ENCODE data around the gene CDH4.

CDH4 gene

DNA sequence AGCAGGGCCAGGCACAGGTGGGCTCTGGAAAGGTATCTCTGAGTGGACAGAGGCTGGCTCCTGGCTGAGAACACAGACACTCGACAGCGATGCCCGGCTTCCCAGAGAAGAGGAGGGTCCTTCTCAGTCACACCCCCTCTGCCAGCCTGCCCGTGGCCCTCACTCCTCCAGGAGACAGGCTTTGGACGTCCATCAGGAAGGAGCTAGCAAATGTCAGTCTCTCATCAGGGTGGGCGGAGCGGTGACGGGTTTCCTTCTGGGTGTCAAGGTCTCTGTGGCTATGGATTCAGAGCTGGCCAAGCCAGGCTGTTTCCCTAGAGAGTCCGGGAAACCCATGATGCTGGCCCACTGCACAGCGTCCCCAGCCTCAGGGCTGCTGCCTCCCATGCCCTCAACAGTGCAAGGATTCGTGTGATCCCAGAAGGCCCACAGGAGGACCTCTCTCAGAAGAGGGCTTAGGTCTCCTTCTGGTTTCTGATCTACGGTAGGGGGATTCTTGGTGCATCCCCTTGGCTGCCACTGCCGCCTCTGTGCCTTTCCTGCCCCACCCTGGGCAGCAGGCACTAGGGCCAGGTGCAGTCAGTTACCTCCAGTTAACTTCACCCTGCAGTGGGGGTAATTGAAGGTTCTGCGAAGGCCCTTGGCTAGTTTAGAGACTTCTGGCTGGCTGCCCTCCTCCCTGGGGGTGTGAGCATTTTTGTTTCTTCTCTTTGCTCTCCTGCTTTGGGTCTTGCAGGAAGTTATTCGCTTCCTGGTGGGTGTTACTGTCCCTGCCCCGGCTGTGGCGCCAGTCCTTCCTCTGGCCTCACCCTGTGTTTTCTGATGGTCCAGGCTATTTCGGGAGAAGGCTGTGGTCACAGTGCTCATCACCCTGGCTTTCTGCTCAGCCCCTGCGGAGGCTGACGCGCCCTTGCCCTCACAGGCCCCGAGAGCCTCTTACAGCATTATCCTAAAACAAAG lies 80.2 kb downstream of the CDH4 start:
- DNase-seq: no peak

DNA sequence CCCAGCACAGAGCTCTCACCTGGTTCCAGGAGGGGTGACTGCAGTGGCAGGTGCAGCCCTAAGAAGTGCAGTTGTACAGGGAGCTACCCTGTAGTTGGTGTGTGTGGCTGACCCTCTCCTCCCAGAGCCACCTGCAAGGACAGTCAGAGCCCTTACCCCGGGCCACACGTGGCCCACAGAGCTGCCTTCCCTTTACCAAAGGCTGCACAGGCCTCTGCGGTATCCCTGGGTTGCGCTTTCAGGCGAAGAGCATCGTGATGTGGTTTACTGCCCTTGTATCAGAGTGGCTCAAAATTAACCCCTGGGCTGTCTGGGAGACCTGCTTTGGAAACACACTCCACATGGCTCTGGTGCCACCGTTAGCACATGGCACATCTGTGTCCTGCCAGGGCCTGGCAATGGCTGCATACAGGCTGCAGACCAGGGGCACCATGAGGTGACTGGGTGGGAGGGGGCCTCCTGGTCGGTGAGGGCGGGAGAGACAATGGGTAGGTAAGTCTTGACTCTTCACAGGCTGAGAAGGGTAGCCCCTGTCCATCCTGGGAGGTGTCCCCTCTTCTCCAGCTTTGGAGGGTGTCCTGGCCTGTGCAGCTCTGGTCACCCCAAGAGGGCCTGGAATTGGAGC lies 81.5 kb downstream of the CDH4 start:
- no peak for DNase-seq

DNA sequence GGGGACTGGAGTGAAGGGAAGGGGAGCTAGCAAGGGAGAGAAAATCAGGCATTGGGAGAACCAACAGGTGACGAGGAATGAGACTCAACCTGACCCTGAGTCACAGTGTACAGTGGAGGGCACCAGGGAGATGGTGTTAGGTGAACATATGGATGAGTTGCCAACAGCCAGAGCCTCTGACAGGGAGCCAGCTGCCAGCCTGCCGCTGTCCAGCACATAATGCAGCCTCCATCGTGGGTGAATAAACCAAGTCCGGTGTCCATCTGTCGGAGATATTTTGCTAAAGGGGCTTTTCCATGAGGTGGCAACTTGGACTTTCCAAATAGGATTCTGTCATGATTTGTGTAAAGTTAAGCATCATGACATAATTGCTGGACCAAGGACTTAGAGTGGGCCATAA lies 88.1 kb downstream of the CDH4 start:
- no peak for DNase-seq

DNA sequence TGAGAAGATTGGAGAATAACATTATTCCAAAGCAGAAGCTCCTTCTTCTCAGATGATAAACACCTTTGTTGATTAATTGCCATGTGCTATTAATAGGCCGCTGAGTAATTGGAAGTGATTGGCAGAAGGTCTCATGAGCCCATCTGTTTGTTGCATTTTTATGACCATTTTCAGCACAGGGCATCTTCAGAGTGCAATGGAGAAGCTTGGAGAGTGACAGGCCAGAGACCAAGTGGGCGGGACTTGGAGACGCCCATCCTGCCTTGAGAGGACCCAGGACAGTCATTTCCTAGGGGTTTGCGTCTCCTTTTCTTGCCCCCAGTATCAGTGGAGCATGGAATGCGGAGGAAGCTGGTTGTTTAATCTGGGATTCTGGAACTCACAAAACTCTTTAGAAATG lies 89.5 kb downstream of the CDH4 start:
- DNase-seq: no peak

DNA sequence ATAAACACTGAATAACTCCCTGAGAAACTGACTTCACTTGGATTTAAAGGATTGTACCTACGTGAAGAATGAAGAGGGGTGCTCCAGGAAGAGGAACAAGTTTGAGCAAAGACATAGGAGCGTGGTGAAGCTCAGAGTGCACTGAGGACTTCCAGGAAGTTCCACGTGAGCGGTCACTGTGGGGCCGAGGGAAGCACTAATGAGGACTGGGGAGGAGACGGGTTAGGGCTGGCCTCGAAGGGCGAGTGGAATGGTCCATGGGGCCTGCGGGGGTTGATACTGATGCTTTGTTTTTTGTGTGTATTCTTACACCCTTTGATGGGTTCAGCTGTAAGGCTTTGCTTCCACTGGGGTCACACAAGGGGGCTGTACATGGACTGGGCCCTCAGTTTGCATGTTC lies 91.9 kb downstream of the CDH4 start:
- DNase-seq: no peak

DNA sequence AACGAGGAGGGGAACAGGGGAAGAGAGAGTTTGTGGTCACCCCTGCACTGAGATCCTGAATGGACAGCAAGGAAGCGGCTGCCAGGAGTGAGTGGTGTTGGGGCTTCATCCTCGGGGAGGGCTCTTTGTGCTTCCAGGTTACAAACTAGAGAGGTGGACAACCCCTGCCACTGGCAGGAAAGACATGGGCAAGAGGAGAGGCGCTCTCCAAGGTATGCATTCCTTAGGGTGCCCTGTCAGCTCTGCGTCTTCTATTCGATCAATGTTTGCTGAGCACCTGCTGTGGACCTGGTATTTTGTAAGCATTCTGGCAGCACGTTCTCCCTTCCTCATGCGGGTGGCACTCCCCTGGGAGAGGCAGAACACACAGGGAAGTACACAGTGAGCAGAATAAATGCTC lies 93.6 kb downstream of the CDH4 start:
- DNase-seq: no peak

DNA sequence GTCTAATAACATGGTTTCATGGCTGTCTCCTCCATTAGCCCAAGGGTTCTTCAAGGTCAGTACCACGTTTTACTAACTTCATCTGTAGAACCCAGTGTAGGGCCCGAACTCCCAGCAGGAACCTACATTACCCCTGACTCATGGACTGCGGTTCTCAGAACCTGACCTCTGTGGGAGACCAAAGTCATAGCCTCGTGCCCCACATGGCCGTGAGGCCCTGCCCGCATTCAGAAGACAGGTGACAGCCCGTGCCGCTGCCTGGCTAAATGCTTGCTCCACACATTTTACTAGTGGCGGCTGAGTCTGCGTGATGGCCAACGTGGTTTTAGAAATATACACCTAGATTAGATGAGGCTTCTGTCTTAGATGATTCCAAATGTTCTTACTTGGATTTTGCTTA lies 94.9 kb downstream of the CDH4 start:
- DNase-seq: no peak

DNA sequence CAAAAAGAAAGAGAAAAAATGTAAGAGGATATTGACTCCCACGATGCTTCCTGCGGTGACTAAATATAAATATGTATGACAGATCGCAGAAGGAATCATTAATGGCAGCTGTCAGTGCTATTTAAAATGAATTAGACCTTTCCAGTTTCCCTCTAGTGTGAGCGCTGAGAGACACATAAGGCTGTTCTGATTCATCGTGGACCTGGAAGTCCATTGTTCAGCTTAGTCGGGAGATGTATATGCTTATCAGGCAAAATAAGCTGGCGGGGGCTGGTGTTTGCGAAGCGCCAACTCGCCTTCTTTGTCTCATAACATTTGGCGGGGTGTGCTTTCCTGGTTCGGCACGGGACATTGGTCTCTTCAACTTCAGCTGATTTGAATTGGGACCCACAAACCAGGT lies 95.4 kb downstream of the CDH4 start:
- no peak for DNase-seq

DNA sequence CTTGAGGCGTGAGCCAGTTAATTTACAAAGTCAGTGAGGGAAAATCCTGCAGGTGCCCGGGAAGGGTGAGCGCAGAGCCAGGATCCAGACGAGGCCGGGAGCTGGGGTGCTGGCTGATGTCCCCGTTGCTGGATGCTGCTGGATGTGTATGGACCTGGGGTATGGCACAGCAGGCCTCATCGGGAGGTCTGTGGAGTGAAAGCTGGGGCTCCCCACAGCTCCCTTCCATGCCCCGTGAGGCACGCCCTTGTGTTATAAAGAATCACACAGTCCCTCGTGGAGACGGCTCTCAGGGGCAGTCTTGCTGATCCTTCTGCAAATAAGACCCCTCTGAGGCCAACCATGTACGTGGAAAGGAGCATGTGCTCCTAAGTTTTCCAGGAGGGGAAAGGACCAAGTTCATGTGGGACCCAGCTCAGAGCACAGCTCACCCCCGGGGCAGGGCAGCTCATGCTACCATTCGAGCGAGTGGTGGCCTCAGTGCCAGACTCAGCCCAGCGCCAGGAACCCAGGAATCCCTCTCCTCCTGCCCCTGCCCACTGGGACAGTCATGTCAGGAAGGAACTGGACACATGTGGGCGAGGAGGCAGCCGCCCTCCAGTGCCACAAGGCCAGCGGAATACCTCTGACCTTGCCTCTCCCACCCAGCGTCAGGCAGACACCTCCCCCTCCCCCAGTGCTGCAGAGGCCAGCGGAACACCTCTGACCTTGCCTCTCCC lies 97.5 kb downstream of the CDH4 start:
- DNase-seq: no peak

DNA sequence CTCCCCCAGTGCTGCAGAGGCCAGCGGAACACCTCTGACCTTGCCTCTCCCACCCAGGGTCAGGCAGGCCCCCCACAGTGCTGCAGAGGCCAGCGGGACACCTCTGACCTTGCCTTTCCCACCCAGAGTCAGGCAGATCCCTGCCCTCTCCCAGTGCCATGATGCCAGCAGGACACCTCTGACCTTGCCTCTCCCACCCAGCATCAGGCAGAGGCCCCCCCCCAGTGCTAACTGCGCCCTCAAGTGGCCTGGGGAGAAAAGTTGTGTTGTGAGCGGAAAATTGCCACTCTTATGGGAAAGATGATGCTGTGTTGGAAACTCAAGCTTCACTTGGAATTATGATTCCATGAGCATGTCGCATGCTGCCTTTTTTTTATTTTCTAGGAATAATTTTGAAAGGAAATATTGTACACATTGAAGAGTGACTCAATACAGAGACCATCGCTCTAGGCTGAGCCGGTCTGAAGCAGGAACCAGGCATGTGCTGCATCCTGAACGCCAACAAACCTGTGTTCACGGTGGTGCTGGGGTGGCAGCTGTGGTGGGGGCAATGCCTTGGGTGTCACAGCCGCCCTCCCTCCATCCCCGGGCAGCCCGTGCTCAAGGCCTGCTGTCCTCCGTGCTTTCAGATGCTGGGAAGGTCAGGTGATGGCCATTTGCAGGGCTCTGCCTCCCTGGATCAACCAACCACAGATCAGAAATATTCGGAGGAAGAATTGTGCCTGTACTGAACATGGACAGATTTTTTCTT lies 98.6 kb downstream of the CDH4 start:
- no peak for DNase-seq

DNA sequence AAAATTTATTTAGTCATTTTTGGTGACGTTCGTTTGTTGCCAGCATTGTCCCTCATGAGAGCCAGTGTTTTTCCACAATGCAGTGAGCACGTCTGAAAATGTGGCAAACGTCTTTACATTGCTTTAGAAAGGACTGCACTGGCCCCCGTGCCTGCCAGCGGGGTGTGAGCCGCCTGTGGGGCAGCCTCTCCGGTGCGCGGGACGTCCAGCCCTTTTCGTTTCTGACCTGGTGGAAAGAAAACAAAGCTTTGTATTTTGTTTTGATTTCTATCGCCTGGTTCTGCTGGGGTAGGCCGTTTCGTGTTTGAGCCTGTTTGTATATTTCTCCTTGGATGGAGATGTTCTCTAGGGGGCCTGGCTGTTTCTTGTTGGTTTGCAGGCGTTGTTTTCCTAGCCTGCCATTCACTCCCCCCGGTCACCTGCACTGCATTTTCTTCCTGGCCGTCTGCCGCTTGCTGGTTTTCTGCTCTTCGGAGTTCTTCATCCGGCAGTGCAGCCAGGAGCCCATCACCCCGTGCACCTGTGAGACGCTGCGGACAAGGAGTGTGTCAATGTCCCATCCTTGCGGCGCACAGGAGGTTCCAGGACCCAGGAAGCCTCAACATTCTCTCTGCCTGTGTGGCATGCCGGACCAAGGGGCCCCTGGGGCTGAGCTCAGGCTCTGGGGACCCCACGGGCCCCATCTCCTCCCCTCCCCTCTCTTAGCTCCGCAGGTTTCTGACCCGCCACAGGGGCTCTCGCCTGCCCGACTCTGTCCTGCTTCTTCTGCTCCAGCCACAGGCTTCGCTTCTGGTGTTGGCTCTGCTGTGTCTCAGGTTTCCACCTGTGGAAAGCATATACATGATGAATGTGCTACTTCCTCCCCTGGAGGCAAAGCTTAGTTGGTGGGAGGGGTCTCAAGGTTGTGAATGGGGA lies 100.5 kb downstream of the CDH4 start:
- DNase-seq: no peak

DNA sequence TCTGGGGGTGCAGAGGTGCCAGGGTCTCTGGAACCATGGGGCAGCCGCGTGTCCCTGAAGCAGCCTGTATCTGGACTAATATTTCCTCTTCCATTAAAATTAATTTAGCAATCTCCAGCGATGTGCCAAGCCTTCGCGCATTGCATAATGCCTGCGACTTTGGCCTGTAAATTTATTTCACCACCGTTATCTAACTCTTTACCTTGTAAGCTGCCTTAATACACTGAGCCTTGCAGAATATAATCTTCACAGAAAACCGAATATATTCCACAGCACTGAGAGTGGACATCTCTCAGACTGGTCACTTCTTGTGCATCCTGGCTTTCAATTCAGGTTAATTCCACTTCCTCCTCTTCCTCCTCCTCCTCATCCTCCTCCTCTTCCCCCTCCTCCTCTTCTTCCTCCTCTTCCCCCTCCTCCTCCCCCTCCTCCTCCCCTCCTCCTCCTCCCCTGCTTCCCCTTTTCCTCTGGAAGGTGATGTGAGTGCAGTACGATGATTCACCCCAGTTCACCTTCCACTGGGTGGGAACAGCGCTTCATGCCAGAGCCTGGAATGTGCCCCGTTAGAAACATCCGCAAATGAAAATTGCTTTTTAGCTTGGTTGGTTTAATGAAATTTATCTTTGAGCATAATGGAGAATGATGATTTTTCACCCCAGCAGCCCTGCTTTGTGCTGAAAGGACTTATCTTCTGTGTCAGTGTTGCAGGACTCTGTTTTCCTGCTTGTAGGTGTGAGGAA lies 101.4 kb downstream of the CDH4 start:
- no peak for DNase-seq

DNA sequence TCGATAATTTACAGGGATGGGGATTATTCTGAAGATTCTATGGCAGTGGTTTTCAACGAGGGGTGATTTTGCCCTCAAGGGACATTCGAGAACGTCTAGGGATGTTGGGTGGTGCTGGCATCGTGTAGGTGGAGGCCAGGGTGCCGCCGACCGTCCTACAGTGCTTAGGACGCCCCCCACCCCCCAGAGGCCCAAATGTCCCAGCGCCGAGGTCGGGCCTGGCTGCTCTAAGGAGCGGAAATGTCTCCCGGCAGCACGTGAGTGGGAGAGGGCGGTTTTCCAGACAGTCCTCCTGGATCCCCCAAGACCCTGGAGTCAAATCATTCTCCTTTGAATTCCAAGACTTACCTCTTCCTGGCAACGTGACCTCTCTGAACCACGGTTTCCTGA lies 101.9 kb downstream of the CDH4 start:
- no peak for DNase-seq

DNA sequence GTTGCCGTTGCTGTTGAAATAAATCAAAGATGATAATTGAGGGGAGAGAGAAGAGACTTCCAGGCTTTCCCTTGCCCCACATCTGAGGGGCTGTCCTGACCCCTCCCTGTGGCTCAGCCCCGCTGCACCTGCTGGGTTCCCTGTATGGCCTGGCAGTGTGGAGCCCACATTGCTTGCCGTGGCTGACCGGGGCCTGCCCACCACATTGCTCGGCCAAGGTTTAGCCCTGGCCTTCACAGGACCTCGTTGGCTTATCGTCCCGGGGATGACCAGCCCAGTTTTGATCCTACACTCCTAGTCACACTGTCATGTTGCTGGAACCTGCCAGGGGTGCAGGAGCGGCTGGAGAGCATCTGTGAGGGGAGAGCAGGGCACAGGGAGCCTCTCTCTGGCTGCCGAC lies 102.4 kb downstream of the CDH4 start:
- DNase-seq: no peak

DNA sequence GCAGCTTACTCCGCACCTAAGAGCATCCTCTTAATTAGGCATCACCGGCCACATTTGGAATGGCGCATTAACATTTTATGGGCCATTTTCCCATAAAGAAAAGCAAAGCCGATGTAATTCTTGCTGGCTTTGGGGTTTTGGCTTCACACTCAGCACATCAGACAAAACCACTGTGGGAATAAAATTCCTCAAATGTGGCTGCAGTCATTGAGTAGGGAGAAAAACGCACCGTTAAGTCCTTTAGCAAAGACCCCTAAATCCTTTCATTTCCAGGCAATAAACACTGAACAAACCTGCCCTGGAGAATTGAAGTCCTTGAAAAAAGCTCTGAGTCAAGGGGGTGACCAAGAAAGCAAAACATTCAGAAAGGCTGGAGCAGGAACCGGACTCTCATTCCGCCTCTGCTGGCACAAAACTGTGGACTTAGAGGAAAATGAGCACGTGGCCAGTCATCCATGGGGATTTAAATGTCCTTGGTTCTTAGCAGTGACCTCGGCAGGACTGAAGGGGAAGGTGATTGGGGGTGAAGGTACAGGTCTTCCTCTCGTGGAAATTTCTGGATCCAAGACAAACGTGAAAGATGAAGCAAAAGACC lies 102.9 kb downstream of the CDH4 start:
- DNase-seq: no peak

DNA sequence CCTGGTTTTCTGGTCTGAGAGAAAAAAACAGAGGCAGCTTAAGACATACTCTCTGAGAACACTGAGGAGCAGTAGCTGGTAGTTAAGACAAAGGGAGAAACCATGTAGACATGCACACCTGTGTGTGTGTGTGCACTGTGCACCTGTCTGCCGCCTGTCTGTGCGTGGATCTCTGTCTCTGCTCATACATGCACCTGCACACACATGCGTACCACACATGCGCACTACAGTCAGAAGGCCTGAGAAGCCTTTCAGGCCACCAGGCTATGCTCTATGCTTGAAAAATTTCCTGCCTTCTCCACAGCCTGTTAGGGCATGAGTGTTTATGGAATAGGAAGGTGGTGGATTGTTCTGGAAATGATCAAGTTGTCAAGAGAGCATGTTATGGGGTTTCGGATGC lies 103.5 kb downstream of the CDH4 start:
- no peak for DNase-seq

DNA sequence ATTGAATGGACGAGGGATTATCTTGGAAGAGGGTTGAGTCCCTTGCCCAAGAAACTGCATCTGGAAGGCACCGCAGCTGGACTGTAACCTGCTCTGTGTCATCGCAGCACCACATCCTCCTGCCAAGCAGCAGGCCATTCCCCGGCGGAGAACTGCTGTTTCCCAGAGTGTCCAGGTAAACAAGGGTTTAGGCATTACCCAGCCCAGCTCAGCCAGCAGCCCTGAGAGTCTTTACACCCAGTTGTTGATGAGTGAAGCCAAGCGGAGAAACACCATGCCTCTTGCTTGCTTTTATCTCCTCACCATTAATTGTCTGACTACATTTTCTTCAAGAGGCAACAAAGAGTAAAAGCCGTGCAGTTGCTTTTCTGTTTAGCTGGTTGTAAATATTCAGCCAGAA lies 104.1 kb downstream of the CDH4 start:
- no peak for DNase-seq

DNA sequence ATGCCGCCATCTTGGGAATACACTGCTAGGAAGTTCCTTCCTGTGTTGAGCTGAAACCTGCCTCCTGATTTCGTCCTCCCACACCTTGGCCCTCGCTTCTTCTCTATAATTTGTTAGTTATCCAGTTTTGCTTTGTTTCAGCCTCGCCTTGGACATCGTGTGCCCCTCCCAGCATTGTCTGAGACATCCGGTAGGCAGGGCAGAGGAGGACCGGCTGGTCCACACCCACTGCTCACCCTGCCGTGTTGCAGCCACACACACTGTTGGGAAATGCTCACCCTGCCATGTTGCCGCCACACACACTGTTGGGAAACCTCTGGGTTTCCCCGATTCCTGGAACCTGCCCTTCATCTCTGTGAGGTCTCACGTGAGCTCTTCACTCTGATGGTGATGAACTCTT lies 105.1 kb downstream of the CDH4 start:
- DNase-seq: no peak

DNA sequence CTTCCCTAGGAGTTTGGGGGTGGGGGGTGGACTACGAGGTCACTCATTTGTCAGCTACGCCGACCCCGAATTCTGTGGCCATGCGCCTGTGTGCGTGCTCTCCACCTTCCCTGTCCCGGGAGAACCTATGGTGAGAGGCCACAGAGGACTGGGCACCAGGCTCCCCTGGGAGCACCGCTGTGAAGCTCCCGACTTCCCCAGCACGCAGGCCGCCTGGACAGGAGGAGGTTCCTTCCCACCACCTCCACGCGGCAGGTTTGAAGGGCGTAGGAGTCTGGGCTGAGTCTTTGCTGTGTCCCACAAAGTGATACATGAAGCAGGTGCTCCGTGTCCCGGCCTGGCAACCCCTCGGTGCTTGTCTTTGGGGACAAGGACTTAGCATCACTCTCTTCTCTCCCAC lies 107.2 kb downstream of the CDH4 start:
- no peak for DNase-seq

DNA sequence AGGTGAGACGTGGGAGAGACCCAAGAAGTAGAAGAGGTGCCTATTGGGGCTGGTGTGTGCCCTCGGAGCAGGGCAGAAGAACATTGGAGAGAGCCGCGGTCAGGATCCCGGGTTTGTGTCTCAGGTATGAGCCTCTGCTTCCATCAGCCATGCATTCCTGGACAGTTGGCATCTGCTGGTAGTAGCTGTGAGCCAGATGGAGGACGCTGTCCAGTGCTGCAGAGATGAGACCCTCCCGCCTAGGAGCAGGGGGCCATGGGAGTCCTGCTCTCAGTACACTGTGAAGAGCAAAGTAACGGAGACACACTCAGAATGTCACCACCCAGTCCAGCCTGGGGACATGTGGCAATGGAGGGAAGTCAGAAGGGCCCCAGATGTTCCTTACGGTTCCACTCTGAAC lies 108.2 kb downstream of the CDH4 start:
- DNase-seq: no peak

DNA sequence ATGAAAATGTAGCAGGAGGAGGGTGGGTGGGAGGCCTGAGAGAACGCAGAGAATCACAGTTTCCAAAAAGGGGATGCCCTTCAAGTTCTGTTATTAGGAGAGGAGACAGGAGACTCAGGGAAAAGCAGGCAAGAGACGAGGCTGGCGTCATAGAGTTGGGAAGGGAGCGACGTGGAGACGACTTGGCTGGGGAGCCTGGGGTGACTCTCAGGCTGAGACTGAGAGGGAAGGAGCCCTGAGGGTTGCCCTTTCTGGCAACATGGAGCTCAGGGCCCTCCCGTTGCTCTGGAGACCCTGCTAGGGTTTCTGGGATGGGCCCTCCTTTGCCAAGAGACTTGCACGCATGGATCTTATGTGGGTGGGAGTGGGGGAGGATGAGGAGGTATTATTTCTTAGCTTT lies 108.9 kb downstream of the CDH4 start:
- DNase-seq: no peak
